Measurements from ENCODE around the gene BAHCC1. TPM values are rescaled to one million over a fixed set of nuclear protein-coding genes. Genes with fewer than 3 reads are reported as not detected.

The BAHCC1 gene
- total RNA-seq, 1 donor from 2014 or later, result 22.7 TPM

- H3K9me3 Mint-ChIP-seq (ENCODE audit: low read depth), result no peaks in the 10 kb centered on the region
- H3K27ac Mint-ChIP-seq (ENCODE audit: unreplicated experiment), result no peak overlapping the region
- peaks cover 43% of the 10 kb centered on the region for H3K4me1 Mint-ChIP-seq (ENCODE audit: low read depth)
Observed at GRCh38 chr17:81431545-81432482, 36.6 kb downstream of the BAHCC1 start.

GRCh38 chr17:81432941-81433340 lies 37.7 kb downstream of the BAHCC1 start:
- no peak for TF ChIP-seq CTCF (IDR thresholded peaks at IDR 0.05)
- no peaks in the 10 kb centered on the region for H3K27me3 Mint-ChIP-seq (ENCODE audit: low read depth)
- peaks cover 43% of the 10 kb centered on the region for H3K4me1 Mint-ChIP-seq (ENCODE audit: low read depth)
- no peak overlapping the region for H3K27ac Mint-ChIP-seq (ENCODE audit: unreplicated experiment)
- no peak for DNase-seq (ENCODE audit: low spot score)
- no peaks in the 10 kb centered on the region for H3K9me3 Mint-ChIP-seq (ENCODE audit: low read depth)
- H3K4me3 Mint-ChIP-seq (ENCODE audit: unreplicated experiment), result no peak overlapping the region
- H3K36me3 Mint-ChIP-seq (ENCODE audit: low read depth), result no peaks in the 10 kb centered on the region

More at GRCh38 chr17:81431545-81432482, 36.6 kb downstream of the BAHCC1 start:
- no peaks in the 10 kb centered on the region for H3K27me3 Mint-ChIP-seq (ENCODE audit: low read depth)
- no peak for DNase-seq (ENCODE audit: low spot score)
- no peaks in the 10 kb centered on the region for H3K36me3 Mint-ChIP-seq (ENCODE audit: low read depth)
- no peak for TF ChIP-seq CTCF (IDR thresholded peaks at IDR 0.05)
- H3K4me3 Mint-ChIP-seq (ENCODE audit: unreplicated experiment), result no peak overlapping the region

GRCh38 chr17:81433656-81434055 lies 38.4 kb downstream of the BAHCC1 start:
- H3K4me3 Mint-ChIP-seq (ENCODE audit: unreplicated experiment), result no peak overlapping the region
- no peaks in the 10 kb centered on the region for H3K36me3 Mint-ChIP-seq (ENCODE audit: low read depth)
- peaks cover 38% of the 10 kb centered on the region for H3K4me1 Mint-ChIP-seq (ENCODE audit: low read depth)
- no peak overlapping the region for H3K27ac Mint-ChIP-seq (ENCODE audit: unreplicated experiment)
- no peak for TF ChIP-seq CTCF (IDR thresholded peaks at IDR 0.05)
- H3K27me3 Mint-ChIP-seq (ENCODE audit: low read depth), result no peaks in the 10 kb centered on the region
- no peak for DNase-seq (ENCODE audit: low spot score)
- no peaks in the 10 kb centered on the region for H3K9me3 Mint-ChIP-seq (ENCODE audit: low read depth)

- no peak overlapping the region for H3K4me3 Mint-ChIP-seq (ENCODE audit: unreplicated experiment)
- no peak overlapping the region for H3K27ac Mint-ChIP-seq (ENCODE audit: unreplicated experiment)
- H3K9me3 Mint-ChIP-seq (ENCODE audit: low read depth), result no peaks in the 10 kb centered on the region
- no peak for DNase-seq (ENCODE audit: low spot score)
- TF ChIP-seq CTCF (IDR thresholded peaks at IDR 0.05), result no peak
- peaks cover 35% of the 10 kb centered on the region for H3K4me1 Mint-ChIP-seq (ENCODE audit: low read depth)
- no peaks in the 10 kb centered on the region for H3K36me3 Mint-ChIP-seq (ENCODE audit: low read depth)
- H3K27me3 Mint-ChIP-seq (ENCODE audit: low read depth), result no peaks in the 10 kb centered on the region
Observed at GRCh38 chr17:81434072-81434471, 38.8 kb downstream of the BAHCC1 start.

- Mint-ChIP-seq H3K9me3 (ENCODE audit: low read depth) (no peaks in the 10 kb centered on the region), H3K27ac (ENCODE audit: unreplicated experiment) (no peak overlapping the region), H3K27me3 (ENCODE audit: low read depth) (no peaks in the 10 kb centered on the region), H3K36me3 (ENCODE audit: low read depth) (no peaks in the 10 kb centered on the region), H3K4me3 (ENCODE audit: unreplicated experiment) (no peak overlapping the region), H3K4me1 (ENCODE audit: low read depth) (peaks cover 31% of the 10 kb centered on the region)
- no peak for TF ChIP-seq CTCF (IDR thresholded peaks at IDR 0.05)
- no peak for DNase-seq (ENCODE audit: low spot score)
Observed at GRCh38 chr17:81434681-81435417, 39.6 kb downstream of the BAHCC1 start.

Measured in chondrocyte (in vitro differentiated cells).